NK-92 (cell line): Measurements from ENCODE around the gene HPRT1.
"Not testable (repeated sequence)": the region's sequence is repeated elsewhere in the genome, so short reads cannot be mapped to it uniquely, and the experiment has no call there.

Experiments
- DNase-seq: peaks from one replicate; lab custom pipeline; 2025; ENCODE audit not compliant: unreplicated experiment; lab: John Stamatoyannopoulos, UW

Gene HPRT1

GRCh38 chrX:134460005-134460861, at the start of gene HPRT1:
Gene HPRT1, plus strand, starts transcription at chrX:134460165. Its CDS starts 147 bp downstream, at chrX:134460312.
- no peak for DNase-seq

GRCh38 chrX:134416087-134416486, 43.9 kb upstream of the HPRT1 start:
- no peak for DNase-seq

- no peak for DNase-seq
Measured at GRCh38 chrX:134418317-134419113, 41.5 kb upstream of the HPRT1 start.

- DNase-seq: no peak
Measured at GRCh38 chrX:134419784-134420183, 40.2 kb upstream of the HPRT1 start.

GRCh38 chrX:134423606-134424005, 36.4 kb upstream of the HPRT1 start:
- no peak for DNase-seq

GRCh38 chrX:134426281-134426680, 33.7 kb upstream of the HPRT1 start:
- no peak for DNase-seq

- DNase-seq: no peak
Measured at GRCh38 chrX:134431894-134432293, 28.1 kb upstream of the HPRT1 start.

GRCh38 chrX:134435894-134436293, 24.1 kb upstream of the HPRT1 start:
- DNase-seq: no peak

GRCh38 chrX:134443020-134443419, 16.9 kb upstream of the HPRT1 start:
- no peak for DNase-seq

- DNase-seq: no peak
Measured at GRCh38 chrX:134443461-134443860, 16.5 kb upstream of the HPRT1 start.

GRCh38 chrX:134444681-134445080, 15.3 kb upstream of the HPRT1 start:
- no peak for DNase-seq

- DNase-seq: no peak
Measured at GRCh38 chrX:134452596-134452995, 7.4 kb upstream of the HPRT1 start.

GRCh38 chrX:134453631-134454030, 6.3 kb upstream of the HPRT1 start:
- no peak for DNase-seq

GRCh38 chrX:134454506-134454905, 5.5 kb upstream of the HPRT1 start:
- no peak for DNase-seq

GRCh38 chrX:134457708-134458107, 2.3 kb upstream of the HPRT1 start:
- DNase-seq: no peak

- DNase-seq: no peak
Measured at GRCh38 chrX:134459683-134460004, 321 bp upstream of the HPRT1 start.

GRCh38 chrX:134460862-134461220, 876 bp downstream of the HPRT1 start:
- no peak for DNase-seq

- DNase-seq: no peak
Measured at GRCh38 chrX:134461437-134461836, 1.5 kb downstream of the HPRT1 start.

- no peak for DNase-seq
Measured at GRCh38 chrX:134462927-134463326, 3.0 kb downstream of the HPRT1 start.

GRCh38 chrX:134464453-134464852, 4.5 kb downstream of the HPRT1 start:
- DNase-seq: not testable (repeated sequence)

- no peak for DNase-seq
Measured at GRCh38 chrX:134469486-134469885, 9.5 kb downstream of the HPRT1 start.

GRCh38 chrX:134470013-134470412, 10.0 kb downstream of the HPRT1 start:
- no peak for DNase-seq
